Activated T-helper 2 cell treated with anti-CD3 and anti-CD28 coated beads, Interferon-gamma antibody, Interleukin-2, Interleukin-4, amounts not matched to agents 10 μg/mL and 5 μg/mL and 100 μg/mL, durations not matched to agents 14 hours and 24 hours and 36 hours (primary cell): Measurements from ENCODE around the gene RASA1. TPM values are rescaled to one million over a fixed set of nuclear protein-coding genes. Genes with fewer than 3 reads are reported as not detected.
A peak's percentile ranks its signal among the peaks of the same experiment; 100 is the strongest.

Source experiments
- DNase-seq: peaks from one replicate; pipeline ENCODE4 v3.0.0; 2021; ENCODE audit warnings: low spot score
- H3K27ac Mint-ChIP-seq: one replicate; pipeline ENCODE4 v1.8.0; 2021; ENCODE audit warnings: mixed read lengths
- H3K27me3 Mint-ChIP-seq: one replicate; pipeline ENCODE4 v1.8.0; 2021; ENCODE audit warnings: low read depth, mixed read lengths
- H3K36me3 Mint-ChIP-seq: one replicate; pipeline ENCODE4 v1.8.0; 2021; ENCODE audit warnings: low read depth, mixed read lengths
- H3K4me1 Mint-ChIP-seq: one replicate; pipeline ENCODE4 v1.8.0; 2021; ENCODE audit warnings: low read depth, mixed read lengths
- H3K4me3 Mint-ChIP-seq: one replicate; pipeline ENCODE4 v1.8.0; 2021; ENCODE audit warnings: low read depth, mild to moderate bottlenecking, moderate library complexity, mixed read lengths
- H3K9me3 Mint-ChIP-seq: one replicate; pipeline ENCODE4 v1.8.0; 2021; ENCODE audit warnings: mixed read lengths
- intact Hi-C: fragments of 100-400 bp; cut with micrococcal nuclease; formaldehyde crosslinking; loops from one replicate; pipeline ENCODE4 v1.15.1; 2023
- total RNA-seq: library from RNA; stranded (reverse); gene quantifications from 2 replicates; pipeline ENCODE4 v1.2.3, GENCODE V29; 2022

The RASA1 gene
- total RNA-seq, 1 donor from 2014 or later: 21.1 TPM

GRCh38 chr5:87340716-87341115 is 73.0 kb downstream of the RASA1 start:
- no peaks in the 10 kb centered on the region for H3K27me3 Mint-ChIP-seq
- intact Hi-C loops: loop anchor here (1.0 to 2.0 kb wide), 5 partner anchors 40 to 260 kb away; partner anchors contain the start of gene RASA1
- H3K36me3 Mint-ChIP-seq: peaks cover 73% of the 10 kb centered on the region
- H3K4me3 Mint-ChIP-seq: peak overlapping the region; percentile 64
- DNase-seq: no peak
- H3K4me1 Mint-ChIP-seq: peaks cover 27% of the 10 kb centered on the region
- H3K9me3 Mint-ChIP-seq: peaks cover 8% of the 10 kb centered on the region
- peak overlapping the region; percentile 82 for H3K27ac Mint-ChIP-seq

- Mint-ChIP-seq H3K27ac (no peak overlapping the region), H3K36me3 (peaks cover 46% of the 10 kb centered on the region), H3K27me3 (no peaks in the 10 kb centered on the region), H3K4me3 (no peak overlapping the region), H3K9me3 (peaks cover 8% of the 10 kb centered on the region), H3K4me1 (peaks cover 8% of the 10 kb centered on the region)
- DNase-seq: no peak
- intact Hi-C loops: loop anchor here (5.0 kb wide), 1 partner anchor 45 kb away; no protein-coding TSS in a partner anchor
Measured at GRCh38 chr5:87347272-87347671, 79.6 kb downstream of the RASA1 start.

GRCh38 chr5:87347841-87348240 is 80.2 kb downstream of the RASA1 start:
- H3K4me3 Mint-ChIP-seq: no peak overlapping the region
- peaks cover 8% of the 10 kb centered on the region for H3K9me3 Mint-ChIP-seq
- DNase-seq: no peak
- H3K4me1 Mint-ChIP-seq: peaks cover 8% of the 10 kb centered on the region
- H3K27ac Mint-ChIP-seq: no peak overlapping the region
- no peaks in the 10 kb centered on the region for H3K27me3 Mint-ChIP-seq
- H3K36me3 Mint-ChIP-seq: peaks cover 42% of the 10 kb centered on the region
- intact Hi-C loops: loop anchor here (5.0 kb wide), 1 partner anchor 44 kb away; no protein-coding TSS in a partner anchor

GRCh38 chr5:87354496-87354895 is 86.8 kb downstream of the RASA1 start:
- H3K4me3 Mint-ChIP-seq: no peak overlapping the region
- intact Hi-C loops: no loop called here
- H3K27ac Mint-ChIP-seq: no peak overlapping the region
- no peak for DNase-seq
- H3K36me3 Mint-ChIP-seq: peaks cover 60% of the 10 kb centered on the region
- H3K9me3 Mint-ChIP-seq: no peaks in the 10 kb centered on the region
- no peaks in the 10 kb centered on the region for H3K27me3 Mint-ChIP-seq
- peaks cover 18% of the 10 kb centered on the region for H3K4me1 Mint-ChIP-seq

- H3K27me3 Mint-ChIP-seq: no peaks in the 10 kb centered on the region
- no peak overlapping the region for H3K27ac Mint-ChIP-seq
- peaks cover 61% of the 10 kb centered on the region for H3K36me3 Mint-ChIP-seq
- no peak overlapping the region for H3K4me3 Mint-ChIP-seq
- DNase-seq: no peak
- intact Hi-C loops: no loop called here
- no peaks in the 10 kb centered on the region for H3K9me3 Mint-ChIP-seq
- peaks cover 14% of the 10 kb centered on the region for H3K4me1 Mint-ChIP-seq
Measured at GRCh38 chr5:87359106-87359505, 91.4 kb downstream of the RASA1 start.

- Mint-ChIP-seq H3K27me3 (no peaks in the 10 kb centered on the region), H3K9me3 (no peaks in the 10 kb centered on the region), H3K4me3 (no peak overlapping the region), H3K36me3 (peaks cover 59% of the 10 kb centered on the region), H3K4me1 (peaks cover 13% of the 10 kb centered on the region), H3K27ac (no peak overlapping the region)
- intact Hi-C loops: no loop called here
- no peak for DNase-seq
Measured at GRCh38 chr5:87360132-87360531, 92.4 kb downstream of the RASA1 start.

- peaks cover 51% of the 10 kb centered on the region for H3K36me3 Mint-ChIP-seq
Measured at GRCh38 chr5:87361031-87361445, 93.4 kb downstream of the RASA1 start.

GRCh38 chr5:87361536-87362213 is 94.0 kb downstream of the RASA1 start:
- Mint-ChIP-seq H3K36me3 (peaks cover 51% of the 10 kb centered on the region), H3K4me3 (no peak overlapping the region), H3K27me3 (no peaks in the 10 kb centered on the region), H3K27ac (no peak overlapping the region), H3K9me3 (no peaks in the 10 kb centered on the region), H3K4me1 (peaks cover 11% of the 10 kb centered on the region)
- DNase-seq: no peak
- intact Hi-C loops: no loop called here

More at GRCh38 chr5:87361031-87361445, 93.4 kb downstream of the RASA1 start:
- Mint-ChIP-seq H3K4me1 (peaks cover 11% of the 10 kb centered on the region), H3K9me3 (no peaks in the 10 kb centered on the region), H3K27me3 (no peaks in the 10 kb centered on the region), H3K27ac (no peak overlapping the region), H3K4me3 (no peak overlapping the region)
- no peak for DNase-seq
- intact Hi-C loops: no loop called here

GRCh38 chr5:87367243-87367642 is 99.6 kb downstream of the RASA1 start:
- Mint-ChIP-seq H3K27me3 (no peaks in the 10 kb centered on the region), H3K36me3 (peaks cover 39% of the 10 kb centered on the region)
- intact Hi-C loops: no loop called here

GRCh38 chr5:87368601-87369000 is 100.9 kb downstream of the RASA1 start:
- H3K4me1 Mint-ChIP-seq: peaks cover 6% of the 10 kb centered on the region

More at GRCh38 chr5:87367243-87367642, 99.6 kb downstream of the RASA1 start:
- Mint-ChIP-seq H3K27ac (no peak overlapping the region), H3K4me1 (peaks cover 6% of the 10 kb centered on the region), H3K4me3 (no peak overlapping the region), H3K9me3 (no peaks in the 10 kb centered on the region)
- DNase-seq: no peak

GRCh38 chr5:87369431-87369830 is 101.7 kb downstream of the RASA1 start:
- H3K27me3 Mint-ChIP-seq: no peaks in the 10 kb centered on the region
- H3K36me3 Mint-ChIP-seq: peaks cover 42% of the 10 kb centered on the region
- peaks cover 5% of the 10 kb centered on the region for H3K4me1 Mint-ChIP-seq
- H3K9me3 Mint-ChIP-seq: no peaks in the 10 kb centered on the region
- H3K4me3 Mint-ChIP-seq: no peak overlapping the region
- intact Hi-C loops: no loop called here
- no peak overlapping the region for H3K27ac Mint-ChIP-seq
- DNase-seq: no peak

More at GRCh38 chr5:87368601-87369000, 100.9 kb downstream of the RASA1 start:
- DNase-seq: no peak
- no peak overlapping the region for H3K27ac Mint-ChIP-seq
- intact Hi-C loops: no loop called here
- no peaks in the 10 kb centered on the region for H3K27me3 Mint-ChIP-seq
- no peaks in the 10 kb centered on the region for H3K9me3 Mint-ChIP-seq
- H3K4me3 Mint-ChIP-seq: no peak overlapping the region
- H3K36me3 Mint-ChIP-seq: peaks cover 44% of the 10 kb centered on the region

GRCh38 chr5:87372705-87373104 is 105.0 kb downstream of the RASA1 start:
- no peak for DNase-seq
- no peaks in the 10 kb centered on the region for H3K27me3 Mint-ChIP-seq
- no peaks in the 10 kb centered on the region for H3K9me3 Mint-ChIP-seq
- no peaks in the 10 kb centered on the region for H3K4me1 Mint-ChIP-seq
- no peak overlapping the region for H3K27ac Mint-ChIP-seq
- intact Hi-C loops: no loop called here
- no peak overlapping the region for H3K4me3 Mint-ChIP-seq
- peaks cover 45% of the 10 kb centered on the region for H3K36me3 Mint-ChIP-seq

- Mint-ChIP-seq H3K4me1 (peaks cover 3% of the 10 kb centered on the region), H3K27ac (no peak overlapping the region), H3K9me3 (no peaks in the 10 kb centered on the region), H3K27me3 (no peaks in the 10 kb centered on the region), H3K36me3 (peaks cover 45% of the 10 kb centered on the region), H3K4me3 (no peak overlapping the region)
- intact Hi-C loops: no loop called here
- no peak for DNase-seq
Measured at GRCh38 chr5:87382224-87382623, 114.5 kb downstream of the RASA1 start.
